ENCODE data around the gene IKBIP. TPM values are rescaled to one million over a fixed set of nuclear protein-coding genes. Genes with fewer than 3 reads are reported as not detected.

Gene IKBIP
- total and polyA plus RNA-seq, 2 donors (not counting 1 experiment from before 2014, with no cell fraction given) = 1.7 to 12.0 TPM

GRCh38 chr12:98646294-98647090 is 1.9 kb upstream of the IKBIP start:
- H3K9ac ChIP-seq (ENCODE audit: low read length) = peak overlapping the region; percentile 89
- 3% methylated on average over 3 of the region's 8 CpGs for WGBS (ENCODE audit: insufficient coverage)
- H3K4me1 ChIP-seq (ENCODE audit: control insufficient read depth in 2 of 2, insufficient read depth in 2 of 2, low read length in 2 of 2) = peaks cover 13 to 14% of the 10 kb centered on the region in 2 donors
- peaks cover 23% of the 10 kb centered on the region for H3K4me1 Mint-ChIP-seq
- peak overlapping the region; percentile 96 for H3K4me3 Mint-ChIP-seq
- DNase-seq (peak; percentile 15), ATAC-seq (ENCODE audit: low read depth) (no peak)
- POLR2A ChIA-PET = interaction anchor here (0.6 to 3.2 kb wide), 3 partner anchors 23 to 53 kb away, joined by 3 to 21 read pairs (median 10); partner anchors contain the start of gene SLC25A3
- no peaks in the 10 kb centered on the region for H3K9me3 Mint-ChIP-seq (ENCODE audit: insufficient read depth)
- intact Hi-C loops (cut with micrococcal nuclease) = no loop called here
- CTCF ChIA-PET = interaction anchor here (0.7 to 4.9 kb wide), 5 partner anchors 32 to 156 kb away, joined by 3 to 29 read pairs (median 7); partner anchors contain the start of gene SLC25A3
- peak overlapping the region; percentile 95 for H3K4me2 ChIP-seq (replicated peaks; ENCODE audit: low read depth, low read length, poor library complexity, severe bottlenecking)
- H3K27me3 ChIP-seq (replicated peaks in 1 of 4; ENCODE audit: control extremely low read depth in 1 of 4, control insufficient read depth in 3 of 4, insufficient read depth in 4 of 4, low read length in 3 of 4) = no peaks in the 10 kb centered on the region
- H3K36me3 ChIP-seq (replicated peaks in 1 of 2; ENCODE audit: control extremely low read depth in 1 of 2, control insufficient read depth in 1 of 2, extremely low read depth in 1 of 2, insufficient read depth in 2 of 2, low read length in 1 of 2) = peaks cover 11% of the 10 kb centered on the region in 2 experiments
- H3K27ac Mint-ChIP-seq = peak overlapping the region; percentile 59
- peak overlapping the region; percentile 84 to 99 (median 92) for H3K4me3 ChIP-seq (ENCODE audit: control extremely low read depth in 1 of 5, extremely low read depth in 1 of 5, insufficient read depth in 1 of 5, low read depth in 2 of 5, low read length in 4 of 5)
- no peaks in the 10 kb centered on the region for H4K20me1 ChIP-seq (ENCODE audit: control insufficient read depth, insufficient read depth, low read length, poor library complexity, severe bottlenecking)
- no peak overlapping the region for H2AFZ ChIP-seq (ENCODE audit: insufficient read depth, low read depth, low read length, poor library complexity, severe bottlenecking)
- no peak overlapping the region for H3K27ac ChIP-seq (ENCODE audit: low read length in 2 of 2)
- H3K9me3 ChIP-seq (ENCODE audit: control extremely low read depth in 1 of 3, control insufficient read depth in 2 of 3, insufficient read depth in 1 of 3, low read length in 2 of 3) = peaks cover 0 to 1% (median 0%) of the 10 kb centered on the region in 3 donors
- H3K27me3 Mint-ChIP-seq = no peaks in the 10 kb centered on the region
- H3K79me2 ChIP-seq (ENCODE audit: control insufficient read depth, insufficient read depth, low read length) = peaks cover 50% of the 10 kb centered on the region
- TF ChIP-seq CTCF (IDR thresholded peaks at IDR 0.05) = no peak
- TF ChIP-seq EZH2 (IDR thresholded peaks at IDR 0.05; ENCODE audit: borderline replicate concordance, insufficient read depth, low read depth, low read length, poor library complexity, severe bottlenecking) = no peak

All from B cell (primary cell).